HG03342 (cell line): ENCODE data around the gene CRYGB.

Experiments used
- ATAC-seq: cut with Tn5 transposase; IDR thresholded peaks from one replicate; pipeline ENCODE4 v1.9.1; 2021; ENCODE audit warnings: mild to moderate bottlenecking, moderate library complexity; ENCODE audit not compliant: unreplicated experiment

The CRYGB gene

GRCh38 chr2:208146006-208146405 is at the start of gene CRYGB:
Gene CRYGB, minus strand, starts transcription at chr2:208146158. Its CDS starts 38 bp downstream, at chr2:208146120.
- ATAC-seq, result no peak

GRCh38 chr2:208195531-208195930 is 49.6 kb upstream of the CRYGB start:
- ATAC-seq, result no peak

- no peak for ATAC-seq
Measured at GRCh38 chr2:208192611-208193236, 46.8 kb upstream of the CRYGB start.

- no peak for ATAC-seq
Measured at GRCh38 chr2:208189810-208190503, 44.0 kb upstream of the CRYGB start, which contains the start of gene C2orf80. Gene C2orf80, minus strand, starts transcription at chr2:208190030. Its CDS starts 3,044 bp downstream, at chr2:208186986.

- no peak for ATAC-seq
Measured at GRCh38 chr2:208189069-208189809, 43.3 kb upstream of the CRYGB start.

GRCh38 chr2:208186893-208187292 is 40.9 kb upstream of the CRYGB start:
- no peak for ATAC-seq

GRCh38 chr2:208186465-208186864 is 40.5 kb upstream of the CRYGB start:
- no peak for ATAC-seq

- no peak for ATAC-seq
Measured at GRCh38 chr2:208183972-208184705, 38.2 kb upstream of the CRYGB start.

- no peak for ATAC-seq
Measured at GRCh38 chr2:208183526-208183925, 37.6 kb upstream of the CRYGB start.

- no peak for ATAC-seq
Measured at GRCh38 chr2:208182835-208183234, 36.9 kb upstream of the CRYGB start.

GRCh38 chr2:208179028-208179609 is 33.2 kb upstream of the CRYGB start:
- no peak for ATAC-seq

GRCh38 chr2:208175840-208176153 is 29.8 kb upstream of the CRYGB start:
- no peak for ATAC-seq

- peak; percentile 99 for ATAC-seq
Measured at GRCh38 chr2:208175069-208175839, 29.3 kb upstream of the CRYGB start.

GRCh38 chr2:208174144-208174543 is 28.2 kb upstream of the CRYGB start:
- no peak for ATAC-seq

GRCh38 chr2:208172125-208172524 is 26.2 kb upstream of the CRYGB start:
- ATAC-seq, result no peak

GRCh38 chr2:208164951-208165755 is 19.2 kb upstream of the CRYGB start:
- ATAC-seq, result no peak

GRCh38 chr2:208163489-208163888 is 17.5 kb upstream of the CRYGB start, which contains the start of gene CRYGA:
Gene CRYGA, minus strand, starts transcription at chr2:208163589. Its CDS starts 33 bp downstream, at chr2:208163556.
- no peak for ATAC-seq

GRCh38 chr2:208156439-208156838 is 10.5 kb upstream of the CRYGB start:
- ATAC-seq, result no peak

GRCh38 chr2:208153156-208153555 is 7.2 kb upstream of the CRYGB start:
- no peak for ATAC-seq
